ENCODE data around the gene SLC24A3. TPM values are rescaled to one million over a fixed set of nuclear protein-coding genes. Genes with fewer than 3 reads are reported as not detected.

The SLC24A3 gene
- total RNA-seq, 1 donor from 2014 or later = 13.1 TPM

- Histone ChIP-seq H3K27me3 (no peaks in the 10 kb centered on the region), H3K9me3 (no peaks in the 10 kb centered on the region), H3K27ac (no peak overlapping the region), H3K4me1 (no peaks in the 10 kb centered on the region), H3K4me3 (no peak overlapping the region), H3K36me3 (no peaks in the 10 kb centered on the region)
- ATAC-seq = no peak
- intact Hi-C loops (cut with DNase I) = no loop called here
- DNase-seq = no peak
- no peak for TF ChIP-seq CTCF (IDR thresholded peaks at IDR 0.05)
Measured at GRCh38 chr20:19223640-19224039, 11.2 kb downstream of the SLC24A3 start.

GRCh38 chr20:19231359-19232035 is 19.1 kb downstream of the SLC24A3 start:
- intact Hi-C loops (cut with DNase I) = no loop called here
- Histone ChIP-seq H3K4me3 (no peak overlapping the region), H3K27ac (no peak overlapping the region), H3K27me3 (no peaks in the 10 kb centered on the region), H3K9me3 (no peaks in the 10 kb centered on the region), H3K36me3 (no peaks in the 10 kb centered on the region), H3K4me1 (no peaks in the 10 kb centered on the region)
- TF ChIP-seq CTCF (IDR thresholded peaks at IDR 0.05) = no peak
- DNase-seq = no peak
- ATAC-seq = no peak

GRCh38 chr20:19232997-19233794 is 20.8 kb downstream of the SLC24A3 start:
- no peak for TF ChIP-seq CTCF (IDR thresholded peaks at IDR 0.05)
- ATAC-seq = peak; percentile 29
- no peak for DNase-seq
- Histone ChIP-seq H3K27ac (peak overlapping the region; percentile 9), H3K4me3 (no peak overlapping the region), H3K4me1 (no peaks in the 10 kb centered on the region), H3K36me3 (no peaks in the 10 kb centered on the region), H3K27me3 (no peaks in the 10 kb centered on the region), H3K9me3 (no peaks in the 10 kb centered on the region)
- intact Hi-C loops (cut with DNase I) = no loop called here

GRCh38 chr20:19236371-19237055 is 24.1 kb downstream of the SLC24A3 start:
- intact Hi-C loops (cut with DNase I) = no loop called here
- H3K36me3 ChIP-seq = no peaks in the 10 kb centered on the region
- TF ChIP-seq CTCF (IDR thresholded peaks at IDR 0.05) = no peak
- DNase-seq (no peak), ATAC-seq (no peak)
- H3K27me3 ChIP-seq = no peaks in the 10 kb centered on the region
- no peak overlapping the region for H3K27ac ChIP-seq
- H3K4me1 ChIP-seq = no peaks in the 10 kb centered on the region
- H3K4me3 ChIP-seq = no peak overlapping the region
- no peaks in the 10 kb centered on the region for H3K9me3 ChIP-seq

- ATAC-seq = no peak
- TF ChIP-seq CTCF (IDR thresholded peaks at IDR 0.05) = no peak
Measured at GRCh38 chr20:19241440-19241839, 29.0 kb downstream of the SLC24A3 start.

More at GRCh38 chr20:19241440-19241839, 29.0 kb downstream of the SLC24A3 start:
- intact Hi-C loops (cut with DNase I) = no loop called here
- H3K27me3 ChIP-seq = no peaks in the 10 kb centered on the region
- H3K27ac ChIP-seq = no peak overlapping the region
- H3K4me3 ChIP-seq = no peak overlapping the region
- no peaks in the 10 kb centered on the region for H3K4me1 ChIP-seq
- DNase-seq = no peak
- H3K36me3 ChIP-seq = no peaks in the 10 kb centered on the region
- H3K9me3 ChIP-seq = no peaks in the 10 kb centered on the region

All from upper lobe of right lung (tissue), 1 donor.